Suprapubic skin (tissue), 3 donors: ENCODE results near the gene NME8.

ENCODE experiments used
- POLR2A ChIP-seq, 2 donors: fragments of 450-650 bp; IDR thresholded peaks; one replicate each; pipeline ENCODE4 v1.6.1; 2017; ENCODE audit warnings: antibody characterized with exemption in 2 of 2, mild to moderate bottlenecking in 2 of 2, moderate library complexity in 2 of 2
- TF ChIP-seq, protein P1 (sequence below), 2 donors: fragments of 200-600 bp in 1 of 2; fragments of 450-650 bp in 1 of 2; sonication (generic) in 1 of 2; IDR thresholded peaks; one replicate each; pipeline ENCODE4 v1.5.1; 2016 to 2019; ENCODE audit warnings: antibody characterized with exemption in 2 of 2, mild to moderate bottlenecking in 1 of 2, moderate library complexity in 1 of 2

DNA sequence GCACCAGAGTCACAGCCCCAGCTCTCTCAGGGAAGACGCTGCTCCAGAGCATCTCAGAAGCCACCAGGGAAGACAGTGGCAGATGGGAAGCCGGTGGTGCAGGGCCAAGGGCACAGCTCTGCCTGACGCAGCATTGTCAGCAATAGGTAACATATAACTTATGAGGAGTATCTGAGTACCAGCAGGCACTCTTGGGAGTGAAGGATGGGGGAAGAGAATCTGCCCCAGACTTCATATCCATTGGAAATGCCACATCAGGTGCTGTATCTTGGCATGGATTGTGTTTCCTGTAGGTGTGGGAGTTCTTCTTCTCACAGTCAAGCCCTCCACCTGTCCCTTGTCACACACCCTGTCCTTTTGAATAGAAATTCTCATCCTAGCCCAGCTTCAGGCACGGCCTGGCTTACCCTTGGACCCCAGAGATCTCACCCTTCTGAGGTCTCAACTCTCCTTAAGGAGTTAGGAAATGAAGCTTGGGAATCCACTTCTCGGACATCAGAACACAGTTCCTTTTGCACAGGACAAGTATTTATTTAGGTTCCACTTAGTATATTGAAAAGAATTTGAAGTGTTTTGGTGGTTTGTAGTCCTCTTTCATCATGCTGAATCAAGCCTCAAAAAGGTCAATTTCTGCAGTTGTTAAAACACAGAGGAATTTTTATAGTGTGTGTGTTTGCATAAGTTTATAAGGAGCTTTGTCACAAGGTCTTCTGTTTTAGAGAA, 82.0 kb downstream of the NME8 start:
- TF ChIP-seq, protein P1, sequence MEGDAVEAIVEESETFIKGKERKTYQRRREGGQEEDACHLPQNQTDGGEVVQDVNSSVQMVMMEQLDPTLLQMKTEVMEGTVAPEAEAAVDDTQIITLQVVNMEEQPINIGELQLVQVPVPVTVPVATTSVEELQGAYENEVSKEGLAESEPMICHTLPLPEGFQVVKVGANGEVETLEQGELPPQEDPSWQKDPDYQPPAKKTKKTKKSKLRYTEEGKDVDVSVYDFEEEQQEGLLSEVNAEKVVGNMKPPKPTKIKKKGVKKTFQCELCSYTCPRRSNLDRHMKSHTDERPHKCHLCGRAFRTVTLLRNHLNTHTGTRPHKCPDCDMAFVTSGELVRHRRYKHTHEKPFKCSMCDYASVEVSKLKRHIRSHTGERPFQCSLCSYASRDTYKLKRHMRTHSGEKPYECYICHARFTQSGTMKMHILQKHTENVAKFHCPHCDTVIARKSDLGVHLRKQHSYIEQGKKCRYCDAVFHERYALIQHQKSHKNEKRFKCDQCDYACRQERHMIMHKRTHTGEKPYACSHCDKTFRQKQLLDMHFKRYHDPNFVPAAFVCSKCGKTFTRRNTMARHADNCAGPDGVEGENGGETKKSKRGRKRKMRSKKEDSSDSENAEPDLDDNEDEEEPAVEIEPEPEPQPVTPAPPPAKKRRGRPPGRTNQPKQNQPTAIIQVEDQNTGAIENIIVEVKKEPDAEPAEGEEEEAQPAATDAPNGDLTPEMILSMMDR (IDR thresholded peaks at IDR 0.05), result no peak
- TF ChIP-seq POLR2A (IDR thresholded peaks at IDR 0.05), result no peak
